Measurements from ENCODE around the gene MSI2.

Gene MSI2

GRCh38 chr17:57537524-57538410 is 281.4 kb downstream of the MSI2 start:
- Mint-ChIP-seq H3K4me3 (no peak overlapping the region), H3K9me3 (no peaks in the 10 kb centered on the region), H3K4me1 (peaks cover 14% of the 10 kb centered on the region), H3K27me3 (no peaks in the 10 kb centered on the region), H3K36me3 (ENCODE audit: insufficient read depth) (no peaks in the 10 kb centered on the region), H3K27ac (ENCODE audit: low read depth) (no peak overlapping the region)
- DNase-seq (ENCODE audit: low spot score in 2 of 2) (no peak), ATAC-seq (replicated peaks; ENCODE audit: extremely low read depth, poor library complexity, severe bottlenecking) (no peak)

- Mint-ChIP-seq H3K36me3 (ENCODE audit: insufficient read depth) (no peaks in the 10 kb centered on the region), H3K4me1 (peaks cover 20% of the 10 kb centered on the region), H3K4me3 (no peak overlapping the region), H3K27ac (ENCODE audit: low read depth) (no peak overlapping the region), H3K9me3 (no peaks in the 10 kb centered on the region), H3K27me3 (no peaks in the 10 kb centered on the region)
- ATAC-seq (replicated peaks; ENCODE audit: extremely low read depth, poor library complexity, severe bottlenecking) (no peak), DNase-seq (ENCODE audit: low spot score in 2 of 2) (no peak)
Measured at GRCh38 chr17:57538736-57539456, 282.6 kb downstream of the MSI2 start.

GRCh38 chr17:57539529-57540301 is 283.4 kb downstream of the MSI2 start:
- Mint-ChIP-seq H3K27ac (ENCODE audit: low read depth) (no peak overlapping the region), H3K36me3 (ENCODE audit: insufficient read depth) (no peaks in the 10 kb centered on the region), H3K27me3 (no peaks in the 10 kb centered on the region), H3K9me3 (no peaks in the 10 kb centered on the region), H3K4me1 (peaks cover 27% of the 10 kb centered on the region), H3K4me3 (no peak overlapping the region)
- DNase-seq (ENCODE audit: low spot score in 2 of 2) (no peak), ATAC-seq (replicated peaks; ENCODE audit: extremely low read depth, poor library complexity, severe bottlenecking) (no peak)

GRCh38 chr17:57540596-57540995 is 284.3 kb downstream of the MSI2 start:
- ATAC-seq (replicated peaks; ENCODE audit: extremely low read depth, poor library complexity, severe bottlenecking) (no peak), DNase-seq (ENCODE audit: low spot score in 2 of 2) (no peak)
- no peak overlapping the region for H3K27ac Mint-ChIP-seq (ENCODE audit: low read depth)
- H3K36me3 Mint-ChIP-seq (ENCODE audit: insufficient read depth) = peaks cover 2% of the 10 kb centered on the region
- H3K9me3 Mint-ChIP-seq = no peaks in the 10 kb centered on the region
- peaks cover 27% of the 10 kb centered on the region for H3K4me1 Mint-ChIP-seq
- no peak overlapping the region for H3K4me3 Mint-ChIP-seq
- H3K27me3 Mint-ChIP-seq = no peaks in the 10 kb centered on the region

GRCh38 chr17:57541049-57541448 is 284.7 kb downstream of the MSI2 start:
- H3K9me3 Mint-ChIP-seq = no peaks in the 10 kb centered on the region
- H3K27ac Mint-ChIP-seq (ENCODE audit: low read depth) = no peak overlapping the region
- DNase-seq (ENCODE audit: low spot score in 2 of 2) (no peak), ATAC-seq (replicated peaks; ENCODE audit: extremely low read depth, poor library complexity, severe bottlenecking) (no peak)
- no peak overlapping the region for H3K4me3 Mint-ChIP-seq
- peaks cover 27% of the 10 kb centered on the region for H3K4me1 Mint-ChIP-seq
- no peaks in the 10 kb centered on the region for H3K27me3 Mint-ChIP-seq
- peaks cover 3% of the 10 kb centered on the region for H3K36me3 Mint-ChIP-seq (ENCODE audit: insufficient read depth)

- Mint-ChIP-seq H3K4me1 (peaks cover 33% of the 10 kb centered on the region), H3K27me3 (no peaks in the 10 kb centered on the region), H3K36me3 (ENCODE audit: insufficient read depth) (peaks cover 7% of the 10 kb centered on the region), H3K4me3 (no peak overlapping the region), H3K27ac (ENCODE audit: low read depth) (no peak overlapping the region), H3K9me3 (no peaks in the 10 kb centered on the region)
- ATAC-seq (replicated peaks; ENCODE audit: extremely low read depth, poor library complexity, severe bottlenecking) (no peak), DNase-seq (ENCODE audit: low spot score in 2 of 2) (no peak)
Measured at GRCh38 chr17:57541472-57542394, 285.4 kb downstream of the MSI2 start.

- Mint-ChIP-seq H3K27me3 (no peaks in the 10 kb centered on the region), H3K27ac (ENCODE audit: low read depth) (no peak overlapping the region), H3K9me3 (no peaks in the 10 kb centered on the region), H3K36me3 (ENCODE audit: insufficient read depth) (peaks cover 9% of the 10 kb centered on the region), H3K4me3 (no peak overlapping the region), H3K4me1 (peaks cover 38% of the 10 kb centered on the region)
- DNase-seq (ENCODE audit: low spot score in 2 of 2) (no peak), ATAC-seq (replicated peaks; ENCODE audit: extremely low read depth, poor library complexity, severe bottlenecking) (no peak)
Measured at GRCh38 chr17:57542510-57542909, 286.2 kb downstream of the MSI2 start.

GRCh38 chr17:57543230-57543629 is 286.9 kb downstream of the MSI2 start:
- H3K27ac Mint-ChIP-seq (ENCODE audit: low read depth) = peak overlapping the region; percentile 11
- H3K4me3 Mint-ChIP-seq = no peak overlapping the region
- H3K4me1 Mint-ChIP-seq = peaks cover 33% of the 10 kb centered on the region
- H3K36me3 Mint-ChIP-seq (ENCODE audit: insufficient read depth) = peaks cover 9% of the 10 kb centered on the region
- no peaks in the 10 kb centered on the region for H3K27me3 Mint-ChIP-seq
- H3K9me3 Mint-ChIP-seq = no peaks in the 10 kb centered on the region
- ATAC-seq (replicated peaks; ENCODE audit: extremely low read depth, poor library complexity, severe bottlenecking) (no peak), DNase-seq (ENCODE audit: low spot score in 2 of 2) (no peak)

- peaks cover 9% of the 10 kb centered on the region for H3K36me3 Mint-ChIP-seq (ENCODE audit: insufficient read depth)
- DNase-seq (ENCODE audit: low spot score in 2 of 2) = no peak
- no peak for ATAC-seq (replicated peaks; ENCODE audit: extremely low read depth, poor library complexity, severe bottlenecking)
- H3K4me1 Mint-ChIP-seq = peaks cover 32% of the 10 kb centered on the region
- H3K4me3 Mint-ChIP-seq = no peak overlapping the region
- no peaks in the 10 kb centered on the region for H3K9me3 Mint-ChIP-seq
- no peaks in the 10 kb centered on the region for H3K27me3 Mint-ChIP-seq
- peak overlapping the region; percentile 11 for H3K27ac Mint-ChIP-seq (ENCODE audit: low read depth)
Measured at GRCh38 chr17:57544401-57544800, 288.1 kb downstream of the MSI2 start.

GRCh38 chr17:57544834-57545463 is 288.6 kb downstream of the MSI2 start:
- Mint-ChIP-seq H3K4me3 (no peak overlapping the region), H3K27ac (ENCODE audit: low read depth) (no peak overlapping the region), H3K36me3 (ENCODE audit: insufficient read depth) (peaks cover 9% of the 10 kb centered on the region), H3K9me3 (no peaks in the 10 kb centered on the region), H3K4me1 (peaks cover 36% of the 10 kb centered on the region), H3K27me3 (no peaks in the 10 kb centered on the region)
- DNase-seq (ENCODE audit: low spot score in 2 of 2) (no peak), ATAC-seq (replicated peaks; ENCODE audit: extremely low read depth, poor library complexity, severe bottlenecking) (no peak)

- H3K4me1 Mint-ChIP-seq = peaks cover 36% of the 10 kb centered on the region
- ATAC-seq (replicated peaks; ENCODE audit: extremely low read depth, poor library complexity, severe bottlenecking) (no peak), DNase-seq (ENCODE audit: low spot score in 2 of 2) (no peak)
- no peak overlapping the region for H3K4me3 Mint-ChIP-seq
- H3K36me3 Mint-ChIP-seq (ENCODE audit: insufficient read depth) = peaks cover 9% of the 10 kb centered on the region
- no peak overlapping the region for H3K27ac Mint-ChIP-seq (ENCODE audit: low read depth)
- H3K9me3 Mint-ChIP-seq = no peaks in the 10 kb centered on the region
- no peaks in the 10 kb centered on the region for H3K27me3 Mint-ChIP-seq
Measured at GRCh38 chr17:57545731-57546342, 289.5 kb downstream of the MSI2 start.

All from central memory CD8-positive, alpha-beta T cell (primary cell).